NCI-H82 treated with DMSO at 0.1 percent for 48 hours (cell line): ENCODE data around the gene IPCEF1.
"Not testable (repeated sequence)": the region's sequence is repeated elsewhere in the genome, so short reads cannot be mapped to it uniquely, and the experiment has no call there.

Source experiments
- DNase-seq: peaks from one replicate; lab custom pipeline; 2025; ENCODE audit not compliant: unreplicated experiment; lab: John Stamatoyannopoulos, UW

Gene IPCEF1

DNA sequence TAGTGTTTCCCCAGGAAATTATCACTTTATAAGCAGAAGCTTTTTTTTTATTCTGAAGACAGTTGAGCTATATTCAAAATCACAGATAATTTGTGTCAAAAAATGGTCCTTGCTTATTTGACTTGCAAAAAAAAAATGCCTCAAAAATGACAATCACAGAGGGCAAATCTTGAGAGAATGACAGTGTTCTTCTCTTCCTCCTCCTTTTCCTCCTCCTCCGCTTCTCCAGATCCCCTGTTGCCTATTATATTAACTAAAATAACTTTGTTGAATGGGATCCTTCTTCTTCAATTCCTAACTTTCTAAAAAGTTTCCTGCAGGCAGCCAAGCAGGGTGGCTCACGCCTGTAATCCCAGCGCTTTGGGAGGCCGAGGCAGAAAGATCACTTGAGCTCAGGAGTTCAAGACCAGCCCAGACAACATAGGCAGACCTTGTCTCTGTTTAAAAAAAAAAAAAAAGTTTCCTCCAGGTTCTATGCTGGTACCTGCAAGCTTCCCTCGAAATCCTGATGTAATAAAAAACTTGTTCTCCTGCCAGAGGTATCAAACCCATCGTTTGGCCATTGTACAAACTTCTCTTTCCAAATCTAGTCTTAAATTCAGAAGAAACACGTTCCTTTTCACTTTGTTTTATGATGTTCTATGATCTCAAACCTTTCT, 128.6 kb downstream of the IPCEF1 start:
- no peak for DNase-seq

DNA sequence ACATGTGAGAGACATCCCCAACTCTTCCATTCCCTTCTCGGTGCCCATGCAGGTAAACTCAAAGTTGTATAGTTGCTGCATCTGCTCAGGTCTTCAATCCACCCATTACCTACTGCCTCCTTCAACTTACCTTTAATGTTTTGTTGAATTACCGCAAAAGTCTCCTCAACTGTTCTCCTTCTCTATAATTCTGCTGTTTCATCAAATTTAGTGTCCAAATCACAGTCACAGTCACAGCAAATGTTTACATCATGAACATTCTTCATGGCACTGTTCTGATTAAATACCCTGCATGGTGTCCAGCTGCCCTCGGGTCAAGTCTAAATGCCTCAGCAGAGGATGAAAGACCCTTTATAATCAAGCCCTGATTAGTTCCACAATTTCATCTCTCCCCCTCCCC, 130.1 kb downstream of the IPCEF1 start:
- no peak for DNase-seq

DNA sequence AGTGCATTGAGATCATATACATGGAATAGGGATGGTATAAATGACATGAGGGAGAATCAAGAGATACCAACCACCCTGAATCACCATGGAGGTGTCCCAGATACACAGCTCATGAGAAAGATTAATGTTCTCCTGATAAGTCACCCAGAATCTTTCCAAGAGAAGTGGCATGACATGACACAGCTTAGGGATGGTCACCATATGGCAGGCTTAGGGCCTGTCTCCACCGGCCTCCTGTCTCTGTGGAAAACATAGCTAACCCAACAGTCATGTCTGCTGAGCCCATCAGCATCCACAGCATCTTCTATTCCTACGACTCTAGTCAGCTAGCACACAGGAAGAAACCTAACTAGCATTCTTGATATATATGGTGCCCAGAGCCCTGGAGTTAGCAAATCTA, 133.3 kb downstream of the IPCEF1 start:
- no peak for DNase-seq

DNA sequence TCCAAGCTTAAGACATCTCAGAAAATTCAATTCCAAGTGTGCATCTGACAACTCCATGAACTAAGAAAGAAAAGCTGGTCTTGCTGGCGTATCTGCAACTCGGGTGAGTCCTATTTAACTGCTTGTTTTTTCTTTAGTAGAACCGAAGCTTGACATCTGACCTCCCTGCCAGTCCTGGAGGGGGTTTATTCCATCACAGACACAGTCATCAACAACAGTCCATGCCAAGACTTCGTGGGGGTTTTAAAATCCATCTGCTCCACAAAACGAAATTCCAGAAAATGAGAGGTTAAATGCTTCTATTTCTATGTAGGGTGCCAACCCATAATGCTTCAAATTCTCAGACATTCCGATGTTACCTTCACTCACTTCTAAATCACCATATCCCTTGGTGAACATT, 133.9 kb downstream of the IPCEF1 start:
- no peak for DNase-seq

DNA sequence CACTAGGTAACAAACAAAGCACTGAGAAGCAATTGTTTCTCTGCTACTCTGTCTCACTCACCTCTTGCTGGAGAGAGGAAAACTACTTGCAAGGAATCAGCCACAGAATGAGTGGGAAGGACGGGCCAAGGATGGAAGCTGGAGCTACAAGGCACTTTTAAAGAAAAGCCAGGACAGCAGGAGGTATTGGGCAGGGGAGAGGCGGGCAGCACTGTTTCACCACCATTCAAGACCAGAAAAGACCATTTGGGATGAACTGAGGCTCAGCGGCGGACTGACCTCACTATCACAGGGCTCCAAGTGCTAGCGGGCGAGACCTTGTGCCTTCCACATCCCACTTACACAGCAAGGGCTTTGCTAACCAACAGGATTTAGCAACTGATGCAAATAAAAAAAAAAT, 137.4 kb downstream of the IPCEF1 start:
- no peak for DNase-seq

DNA sequence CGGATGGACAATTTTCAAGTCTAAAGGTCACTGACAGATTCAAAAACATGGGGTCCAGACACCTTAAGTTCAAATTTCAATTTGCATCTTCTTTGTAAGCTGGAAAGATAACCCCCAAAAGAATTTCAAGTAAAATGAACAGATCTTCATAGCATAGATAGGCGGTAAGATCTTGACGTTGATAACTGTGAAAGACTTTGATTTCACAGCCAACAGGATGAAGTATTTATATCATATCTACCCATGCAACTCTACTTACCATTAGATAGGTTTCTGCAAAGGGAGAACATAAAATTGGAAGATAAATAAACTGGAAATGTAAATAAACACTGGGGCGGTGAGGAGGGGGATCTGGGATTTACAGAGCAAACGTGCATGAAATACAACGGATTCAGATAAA, 137.8 kb downstream of the IPCEF1 start:
- DNase-seq: no peak

DNA sequence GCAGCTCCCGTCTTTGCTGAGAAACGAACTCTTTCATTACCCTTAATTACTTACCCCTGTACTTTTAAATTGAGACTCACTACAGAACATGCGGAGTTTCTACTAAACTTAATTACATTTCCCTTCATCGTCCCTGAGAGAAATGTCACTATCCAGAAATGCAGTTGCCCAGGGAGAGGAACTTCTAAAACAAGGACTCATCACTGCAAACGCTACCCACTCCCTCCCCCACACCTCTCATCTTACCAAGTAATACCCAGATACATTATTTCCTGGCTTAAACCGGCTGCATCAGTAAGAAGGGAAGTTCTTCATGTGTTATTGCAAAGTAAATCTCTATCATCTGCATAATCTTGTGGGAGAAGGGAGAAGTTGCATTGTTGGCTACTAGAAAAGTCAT, 138.3 kb downstream of the IPCEF1 start:
- DNase-seq: no peak

DNA sequence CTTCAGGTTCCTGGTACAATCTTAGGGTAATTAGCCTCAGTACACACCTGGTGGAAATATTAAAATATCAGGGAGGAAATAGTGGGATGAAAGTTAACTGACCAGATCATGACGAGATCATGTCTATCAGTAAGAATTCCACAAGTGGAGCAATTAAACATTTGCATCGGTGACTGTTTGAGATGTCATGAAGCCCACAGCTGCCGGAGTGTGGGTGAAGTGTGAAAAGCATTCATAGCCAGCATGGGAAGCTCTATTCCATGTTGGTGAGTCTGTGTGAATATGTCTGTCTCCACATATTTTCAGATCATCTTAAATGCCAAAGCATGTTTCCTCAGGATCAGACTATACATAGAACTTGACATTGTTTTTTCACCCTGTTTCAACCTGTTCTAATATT, 142.8 kb downstream of the IPCEF1 start:
- no peak for DNase-seq

DNA sequence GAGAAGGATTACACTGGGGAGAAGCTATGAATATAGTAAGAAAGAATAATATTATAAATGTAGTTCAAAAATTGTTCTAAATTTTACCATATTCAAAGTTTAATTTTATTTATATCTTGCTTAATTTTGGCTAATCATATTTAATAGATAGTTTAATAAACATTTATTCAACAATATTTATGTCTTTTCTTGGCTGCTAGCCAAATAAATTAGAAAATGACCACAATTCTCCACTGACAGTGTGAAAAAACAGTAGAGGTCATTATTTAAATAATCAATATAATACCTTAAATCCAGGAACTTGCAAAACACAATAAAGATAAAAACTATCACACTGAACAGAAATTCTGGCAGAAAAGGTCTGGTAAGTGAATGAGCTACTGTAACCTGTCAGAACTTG, 145.9 kb downstream of the IPCEF1 start:
- no peak for DNase-seq

DNA sequence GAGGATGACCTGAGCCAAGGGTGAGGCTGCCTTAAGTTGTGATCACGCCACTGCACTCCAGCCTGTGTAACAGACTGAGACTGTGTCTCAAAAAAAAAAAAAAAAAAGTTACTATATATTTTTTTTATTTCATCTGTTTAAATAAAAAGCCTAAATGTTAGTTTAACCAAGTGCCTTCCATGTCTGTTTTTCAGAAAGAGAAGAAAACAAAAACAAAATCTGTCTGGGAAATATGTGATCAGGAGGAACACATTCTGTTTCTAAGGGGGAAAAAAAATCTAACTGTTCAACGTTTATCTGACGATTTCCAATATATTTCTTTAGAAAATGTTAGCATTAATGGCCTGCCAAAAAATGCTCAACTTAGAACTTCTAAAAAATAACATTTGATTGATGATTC, 147.0 kb downstream of the IPCEF1 start:
- DNase-seq: no peak

DNA sequence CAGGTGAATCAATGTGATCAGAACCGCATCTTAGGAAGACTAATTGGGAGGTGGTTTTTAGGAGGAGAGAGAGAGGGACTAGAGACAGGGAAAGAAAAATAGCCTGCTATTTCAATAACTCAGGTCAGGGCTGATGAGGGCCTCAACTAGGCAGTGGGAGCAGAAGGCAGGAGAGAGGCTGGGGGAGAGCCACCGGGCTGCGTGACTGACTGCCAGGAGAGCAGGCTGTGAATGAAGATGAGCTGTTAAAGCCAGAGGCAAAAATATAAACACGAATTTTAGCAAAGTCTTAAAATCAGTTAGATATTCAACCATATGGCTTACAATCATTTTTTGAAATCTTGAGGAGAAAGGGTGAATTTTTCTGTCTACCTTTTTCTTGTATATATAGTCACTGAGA, 149.6 kb downstream of the IPCEF1 start:
- DNase-seq: no peak

DNA sequence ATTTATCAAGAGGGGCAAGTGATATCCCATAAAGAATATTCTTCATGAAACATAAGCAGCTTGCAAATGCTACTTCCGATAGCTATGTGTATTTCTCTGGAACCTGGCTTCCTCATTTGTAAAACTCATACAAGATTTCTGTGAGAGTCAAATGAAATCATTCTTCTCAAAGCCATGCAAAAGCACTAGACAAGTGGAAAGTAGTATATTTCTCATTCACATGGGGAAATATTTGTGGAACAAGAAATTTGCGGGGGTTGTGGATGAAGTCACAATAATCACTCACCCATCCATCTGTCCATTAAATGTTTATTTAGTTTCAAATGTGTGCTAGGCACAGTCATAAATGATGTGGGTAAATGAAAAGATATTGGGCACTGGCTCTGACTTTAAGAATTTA, 150.5 kb downstream of the IPCEF1 start:
- DNase-seq: no peak

DNA sequence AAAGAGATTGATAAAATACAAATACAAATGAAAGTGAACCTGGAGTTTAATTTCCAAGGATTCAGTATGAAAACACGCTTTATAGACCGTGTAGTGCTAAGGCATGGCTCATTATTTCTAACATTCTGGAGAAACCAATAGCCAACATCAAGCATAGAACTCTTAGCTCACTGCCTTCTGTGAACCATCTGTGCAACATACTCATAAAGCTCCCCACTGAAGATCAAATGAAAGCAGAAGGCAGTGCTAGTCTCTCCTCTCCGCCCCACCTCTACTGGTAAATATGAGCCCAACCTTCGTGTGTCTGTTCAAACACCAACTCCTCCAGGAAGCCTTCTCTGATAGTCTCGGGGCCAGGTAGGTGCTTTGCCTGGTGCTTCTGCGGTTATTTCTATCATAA, 153.6 kb downstream of the IPCEF1 start:
- no peak for DNase-seq

DNA sequence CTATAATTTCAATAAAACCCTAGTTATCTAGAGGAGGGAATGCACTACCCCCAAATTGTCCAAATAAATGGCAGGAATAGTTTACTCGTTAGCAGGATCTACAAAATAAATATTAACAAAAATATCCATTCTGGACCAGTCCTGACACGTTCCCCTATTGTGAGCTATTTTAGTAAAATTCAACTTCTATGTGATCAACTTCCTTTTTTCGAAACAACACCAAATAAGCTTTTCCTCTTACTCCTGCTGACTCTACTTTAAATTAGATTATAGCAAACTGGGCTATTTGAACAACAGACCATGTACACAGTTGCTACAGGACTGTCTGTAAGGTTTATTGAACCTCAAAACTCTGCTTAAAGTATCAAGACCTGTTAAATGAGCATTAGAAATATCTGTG, 154.3 kb downstream of the IPCEF1 start:
- DNase-seq: no peak

DNA sequence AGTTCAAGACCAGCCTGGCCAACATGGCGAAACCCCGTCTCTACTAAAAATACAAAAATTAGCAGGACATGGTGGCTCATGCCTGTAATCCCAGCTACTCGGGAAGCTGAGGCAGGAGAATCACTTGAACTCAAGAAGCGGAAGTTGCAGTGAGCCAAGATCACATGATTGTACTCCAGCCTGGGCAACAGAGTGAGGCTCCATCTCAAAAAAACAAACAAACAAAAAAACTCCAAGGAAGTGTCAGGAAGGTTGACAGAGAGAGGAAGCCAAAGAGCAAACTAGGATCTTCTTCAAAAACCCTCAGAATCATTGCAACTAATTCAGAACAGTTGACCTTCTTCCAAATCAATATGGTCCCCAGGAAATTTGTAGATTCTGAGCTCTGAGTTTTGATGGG, 154.9 kb downstream of the IPCEF1 start:
- not testable (repeated sequence) for DNase-seq

DNA sequence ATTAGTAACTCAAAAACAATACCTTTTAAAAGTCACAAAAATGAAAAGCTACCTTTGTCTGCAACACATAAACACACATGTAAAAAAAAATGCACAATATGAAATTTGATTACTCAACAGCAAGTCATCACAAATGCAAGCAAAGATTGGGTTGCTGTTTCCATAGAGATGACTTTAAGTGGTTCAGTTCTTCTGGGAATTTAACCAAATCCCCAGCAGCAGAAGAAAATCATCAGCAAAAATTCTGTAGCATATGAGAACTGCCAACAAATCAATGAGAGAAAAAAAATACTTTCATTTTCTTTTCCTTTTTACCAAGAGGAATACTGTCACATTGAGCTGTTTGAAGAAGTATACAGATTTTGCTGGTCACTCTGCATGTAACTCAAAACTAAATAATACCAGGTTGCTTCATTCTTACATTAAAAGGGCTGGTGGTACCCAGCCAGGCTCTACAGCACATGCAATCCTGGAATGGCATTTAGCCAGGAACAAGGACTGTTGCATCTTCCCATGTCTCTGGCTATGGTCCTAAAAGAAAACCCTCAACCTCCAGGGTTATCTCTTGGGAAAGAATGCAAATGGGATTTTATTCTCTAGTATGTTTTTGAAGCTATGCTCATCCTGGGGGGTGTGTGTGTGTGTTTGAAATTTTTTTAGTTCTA, 159.3 kb downstream of the IPCEF1 start:
- no peak for DNase-seq

DNA sequence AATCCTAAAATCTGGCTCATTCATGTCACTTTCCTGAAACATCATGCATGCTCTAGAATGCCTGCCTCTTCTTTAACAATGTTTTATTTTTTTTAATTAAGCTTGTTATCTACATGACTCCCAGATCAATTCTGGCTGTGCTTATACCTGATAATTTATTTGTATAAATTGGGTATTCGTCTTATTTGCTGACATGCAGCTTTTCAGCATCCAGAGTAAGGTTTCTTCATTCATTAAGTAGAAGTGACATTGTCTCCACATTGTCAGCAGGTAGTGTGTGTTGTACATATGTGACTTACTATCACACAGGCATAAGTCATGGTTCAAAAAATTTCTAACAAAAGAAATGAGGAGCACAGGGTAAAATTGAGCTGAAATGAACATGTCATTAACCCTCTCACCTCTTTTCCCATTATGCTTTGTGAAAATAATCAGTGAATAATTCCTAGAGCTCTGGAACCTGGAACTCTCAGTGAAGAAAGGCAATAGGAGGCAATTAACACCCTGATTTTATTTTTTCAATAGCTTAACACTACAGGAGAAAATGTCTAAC, 160.2 kb downstream of the IPCEF1 start:
- DNase-seq: no peak

DNA sequence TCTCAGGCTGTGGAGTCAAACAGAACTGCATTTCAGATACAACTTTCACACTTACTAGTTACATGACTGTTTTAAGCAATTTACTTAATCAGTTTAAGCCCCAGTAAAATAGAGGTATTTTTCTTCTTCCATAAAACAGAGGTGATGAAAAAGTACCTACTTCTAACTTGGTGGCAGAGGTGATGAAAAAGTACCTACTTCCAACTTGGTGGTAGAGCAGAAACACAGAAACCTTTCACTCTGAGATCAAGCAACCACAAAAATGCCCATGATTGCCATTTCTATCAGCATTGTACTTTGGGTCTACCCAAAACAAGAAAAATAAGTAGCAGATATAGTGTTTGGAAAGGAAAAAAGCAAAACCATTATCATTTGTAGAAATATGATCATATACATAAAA, 168.9 kb downstream of the IPCEF1 start:
- no peak for DNase-seq

DNA sequence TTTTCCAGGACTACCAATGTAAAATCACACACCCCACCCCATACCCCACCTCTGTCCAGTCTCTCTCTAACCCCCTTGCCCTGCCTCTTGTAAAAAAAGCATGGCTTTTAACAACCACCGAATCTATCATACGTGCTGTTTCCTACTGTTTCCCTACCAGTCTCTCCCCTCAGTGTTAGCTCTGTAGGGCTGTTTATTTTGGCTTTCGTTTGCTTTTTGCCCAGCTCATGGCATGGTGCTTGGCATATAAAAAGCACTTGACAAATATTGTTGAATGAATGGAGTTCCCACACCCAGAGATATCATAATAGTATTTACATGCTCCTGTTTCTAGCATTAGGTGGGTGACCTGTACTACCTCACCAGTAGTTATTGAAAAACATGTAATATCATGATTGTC, 169.4 kb downstream of the IPCEF1 start:
- no peak for DNase-seq

DNA sequence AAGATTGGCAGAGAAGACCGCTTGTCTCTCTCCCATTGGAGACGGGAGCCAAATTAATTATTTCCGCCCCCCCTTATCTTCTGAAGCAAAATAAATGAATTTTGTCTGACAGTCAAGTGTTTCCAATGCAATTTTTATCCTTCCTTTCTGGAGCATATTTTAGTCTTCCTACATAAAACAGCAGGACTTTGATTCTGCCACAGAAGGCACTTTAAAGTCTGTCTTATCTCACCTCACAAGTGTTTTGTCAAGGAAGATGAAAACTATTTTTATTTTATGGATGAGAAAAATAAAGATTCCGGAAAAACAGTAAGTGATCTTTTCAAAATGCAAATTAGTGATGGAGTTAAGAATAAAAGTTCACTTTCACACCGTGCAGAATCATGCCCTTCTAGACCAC, 177.2 kb downstream of the IPCEF1 start:
- no peak for DNase-seq

DNA sequence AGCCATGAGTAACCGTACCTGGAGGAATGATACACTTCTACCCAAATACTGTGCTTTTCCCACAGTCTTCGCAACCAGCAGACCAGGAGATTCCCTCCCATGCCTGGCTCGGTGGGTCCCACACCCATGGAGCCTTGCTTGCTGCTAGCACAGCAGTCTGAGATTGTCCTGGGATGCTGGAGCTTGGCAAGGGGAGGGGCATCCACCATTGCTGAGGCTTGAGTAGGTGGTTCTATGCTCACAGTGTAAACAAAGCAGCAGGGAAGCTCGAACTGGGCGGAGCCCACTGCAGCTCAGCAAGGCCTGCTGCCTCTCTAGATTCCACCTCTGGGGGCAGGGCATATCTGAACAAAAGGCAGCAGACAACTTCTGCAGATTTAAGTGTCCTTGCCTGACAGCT, 184.2 kb downstream of the IPCEF1 start:
- DNase-seq: not testable (repeated sequence)

DNA sequence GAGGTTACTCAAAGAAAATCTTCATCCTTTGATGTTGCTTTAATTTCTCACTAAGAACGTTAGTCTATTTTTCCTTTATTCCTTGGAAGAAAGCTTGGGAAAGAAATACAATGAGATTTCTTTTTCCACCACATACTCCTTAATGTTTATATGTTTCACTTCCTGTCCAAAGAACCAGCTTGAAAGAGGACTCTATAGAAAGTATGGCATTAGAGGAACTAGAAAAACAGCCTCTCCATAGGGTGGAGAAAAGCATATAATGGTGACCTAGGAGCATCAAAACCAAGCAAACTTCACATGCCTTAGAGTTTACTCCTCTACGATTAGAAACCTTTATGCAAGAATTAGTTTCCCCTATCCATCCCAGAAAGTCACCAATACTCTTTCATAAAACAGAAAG, 186.5 kb downstream of the IPCEF1 start:
- DNase-seq: no peak
